ENCODE data around the gene PPM1E. TPM values are rescaled to one million over a fixed set of nuclear protein-coding genes. Genes with fewer than 3 reads are reported as not detected.
"Not testable (repeated sequence)": the region's sequence is repeated elsewhere in the genome, so short reads cannot be mapped to it uniquely, and the experiment has no call there.

Gene PPM1E
- 0.20 TPM in 1 of 2 replicates, not detected in the other for total RNA-seq

- peak; percentile 53 to 60 for DNase-seq (ENCODE audit: low read depth in 2 of 2)
These were observed at the start of gene PPM1E for GRCh38 chr17:58755577-58756245. TSS of gene PPM1E (plus strand) at chr17:58755854.

GRCh38 chr17:58706351-58707140 is 49.1 kb upstream of the PPM1E start:
- DNase-seq (ENCODE audit: low read depth in 2 of 2), result no peak

- peak; percentile 68 to 75 for DNase-seq (ENCODE audit: low read depth in 2 of 2)
These were observed 44.6 kb upstream of the PPM1E start for GRCh38 chr17:58710948-58711552.

DNA sequence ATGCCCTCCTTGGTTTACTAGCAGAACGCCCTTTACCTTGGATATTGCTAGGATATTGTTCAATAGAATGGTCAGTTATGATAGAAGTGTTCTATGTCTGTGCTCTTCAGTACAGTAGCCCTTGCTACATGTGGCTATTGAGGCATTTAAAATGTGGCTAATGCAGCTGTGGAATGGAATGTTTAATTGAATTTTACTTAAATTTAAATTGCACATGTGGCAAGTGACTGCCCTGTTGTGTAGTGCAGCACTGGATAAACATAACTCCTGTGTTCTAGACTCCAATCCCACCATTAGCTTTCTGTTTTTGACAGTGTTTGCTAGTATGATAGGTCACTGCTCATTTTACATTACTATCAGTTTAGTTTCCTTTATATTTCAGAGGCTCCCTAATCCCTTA is 33.4 kb upstream of the PPM1E start:
- DNase-seq (ENCODE audit: low read depth in 2 of 2), result no peak

GRCh38 chr17:58722696-58723095 is 33.0 kb upstream of the PPM1E start:
- DNase-seq (ENCODE audit: low read depth in 2 of 2), result no peak

DNA sequence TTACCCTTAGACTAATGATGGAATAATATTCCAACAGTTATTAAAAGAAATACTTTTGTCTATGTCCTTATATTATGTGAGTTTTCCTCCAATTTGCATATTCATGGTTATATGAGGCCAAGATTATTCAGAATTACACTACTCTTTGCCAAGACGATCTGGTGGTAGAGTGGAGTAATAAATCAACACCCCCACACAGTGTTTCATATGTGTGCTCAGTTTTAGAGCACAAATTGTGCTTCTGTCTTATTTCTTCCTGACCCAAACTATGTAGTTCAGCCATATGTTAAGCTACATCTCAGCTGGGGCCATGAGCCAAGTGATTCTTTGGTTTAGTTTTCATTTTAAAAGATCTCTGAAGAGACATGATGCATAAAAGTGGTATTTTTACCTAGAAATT is 26.9 kb upstream of the PPM1E start:
- no peak for DNase-seq (ENCODE audit: low read depth in 2 of 2)

GRCh38 chr17:58730937-58731336 is 24.7 kb upstream of the PPM1E start:
- DNase-seq (ENCODE audit: low read depth in 2 of 2), result no peak

DNA sequence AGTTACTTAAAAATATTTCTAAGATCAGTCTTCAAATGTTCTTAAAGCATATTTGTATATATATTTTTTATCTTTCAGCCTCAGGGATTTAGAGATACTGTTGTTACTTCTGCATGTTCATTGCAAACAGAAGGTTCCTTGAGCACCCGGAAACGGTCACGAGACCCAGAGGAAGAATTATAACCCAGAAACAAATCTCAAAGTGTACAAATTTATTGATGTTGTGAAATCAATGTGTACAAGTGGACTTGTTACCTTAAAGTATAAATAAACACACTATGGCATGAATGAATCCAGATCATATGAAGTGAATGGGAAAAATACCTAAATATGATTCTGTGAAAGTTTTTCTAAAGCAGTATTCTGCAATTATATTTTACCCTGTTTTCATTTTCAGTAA is 21.6 kb upstream of the PPM1E start:
- no peak for DNase-seq (ENCODE audit: low read depth in 2 of 2)

GRCh38 chr17:58734811-58735210 is 20.8 kb upstream of the PPM1E start:
- no peak for DNase-seq (ENCODE audit: low read depth in 2 of 2)

DNA sequence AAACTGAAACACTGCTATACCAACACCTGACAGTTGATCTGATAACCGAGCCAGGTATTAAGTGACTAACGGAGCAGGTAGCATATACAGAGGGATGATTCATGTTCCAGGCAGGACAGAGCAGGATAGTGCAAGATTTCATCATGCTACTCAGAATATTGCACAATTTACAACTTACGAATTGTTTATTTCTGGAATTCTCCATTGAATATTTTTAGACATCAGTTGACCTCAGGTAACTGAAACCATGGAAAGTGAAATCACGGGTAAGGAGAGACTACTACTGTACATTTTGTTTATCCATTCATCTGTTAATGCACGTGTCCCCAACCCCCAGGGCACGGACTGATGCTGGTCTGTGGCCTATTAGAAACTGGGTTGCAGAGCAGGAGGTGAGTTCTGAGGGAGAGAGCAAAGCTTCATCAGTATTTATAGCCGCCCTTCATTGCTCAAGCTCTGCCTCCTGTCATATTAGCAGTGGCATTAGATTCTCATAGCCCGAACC is 14.5 kb upstream of the PPM1E start:
- DNase-seq (ENCODE audit: low read depth in 2 of 2), result no peak

DNA sequence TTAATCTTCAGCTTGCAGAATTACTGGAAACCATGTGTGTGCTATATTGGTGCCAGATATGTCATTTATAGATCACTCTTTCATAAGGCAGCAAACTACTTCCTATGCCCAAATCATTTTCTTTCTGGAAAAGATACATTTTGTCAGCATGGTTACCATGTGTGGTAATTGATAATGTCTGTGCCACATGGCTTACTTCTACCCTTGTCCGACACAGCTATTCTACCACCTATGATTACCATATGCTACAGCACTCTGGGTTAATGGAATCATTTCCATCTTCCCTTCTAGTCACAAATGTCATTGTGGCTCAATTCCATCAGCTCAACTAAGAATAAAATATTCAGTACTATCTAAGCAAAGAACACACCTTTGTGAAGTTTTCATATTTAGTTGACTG is 8.0 kb upstream of the PPM1E start:
- DNase-seq (ENCODE audit: low read depth in 2 of 2), result no peak

DNA sequence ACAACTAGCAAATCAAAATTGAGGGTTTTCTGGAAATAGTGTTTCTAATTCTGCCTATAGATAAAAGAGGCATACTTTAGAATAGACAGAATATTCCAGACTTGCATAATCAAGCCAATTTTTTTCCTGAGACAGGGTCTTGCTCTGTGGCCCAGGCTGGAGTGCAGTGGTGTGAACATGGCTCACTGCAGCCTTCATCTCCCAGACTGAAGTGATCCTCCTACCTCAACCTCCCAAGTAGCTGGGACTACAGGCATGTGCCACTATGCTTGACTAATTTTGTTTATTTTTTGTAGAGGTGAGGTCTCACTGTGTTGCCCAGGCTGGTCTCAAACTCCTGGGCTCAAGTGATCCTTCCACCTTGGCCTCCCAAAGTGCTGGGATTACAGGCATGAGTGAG is 6.0 kb upstream of the PPM1E start:
- not testable (repeated sequence) for DNase-seq (ENCODE audit: low read depth in 2 of 2)

DNA sequence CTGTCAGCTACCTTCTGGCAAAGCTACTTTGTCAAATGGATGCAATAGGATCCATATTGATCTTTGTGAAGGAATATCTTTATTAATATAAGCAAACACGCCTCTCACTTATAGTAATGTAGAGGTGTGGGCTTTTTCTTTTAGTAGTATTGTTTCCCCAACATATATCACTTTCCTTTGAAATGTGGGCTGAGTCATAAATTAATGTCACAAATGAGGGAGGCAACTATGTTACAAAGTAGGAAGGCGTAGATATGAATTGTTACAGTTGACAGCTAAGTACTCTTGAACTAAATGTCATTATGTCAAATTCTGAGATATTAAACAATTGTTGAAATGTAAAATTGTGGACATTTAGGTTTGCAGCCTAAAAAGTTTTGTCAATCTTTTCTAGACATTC is 2.6 kb upstream of the PPM1E start:
- DNase-seq (ENCODE audit: low read depth in 2 of 2), result no peak

GRCh38 chr17:58755269-58755576 is 431 bp upstream of the PPM1E start:
- DNase-seq (ENCODE audit: low read depth in 2 of 2), result no peak

GRCh38 chr17:58756246-58757161 is 850 bp downstream of the PPM1E start:
- peak in 1 of 2 donors; percentile 1 for DNase-seq (ENCODE audit: low read depth in 2 of 2)

- no peak for DNase-seq (ENCODE audit: low read depth in 2 of 2)
These were observed 1.5 kb downstream of the PPM1E start for GRCh38 chr17:58757162-58757613.

DNA sequence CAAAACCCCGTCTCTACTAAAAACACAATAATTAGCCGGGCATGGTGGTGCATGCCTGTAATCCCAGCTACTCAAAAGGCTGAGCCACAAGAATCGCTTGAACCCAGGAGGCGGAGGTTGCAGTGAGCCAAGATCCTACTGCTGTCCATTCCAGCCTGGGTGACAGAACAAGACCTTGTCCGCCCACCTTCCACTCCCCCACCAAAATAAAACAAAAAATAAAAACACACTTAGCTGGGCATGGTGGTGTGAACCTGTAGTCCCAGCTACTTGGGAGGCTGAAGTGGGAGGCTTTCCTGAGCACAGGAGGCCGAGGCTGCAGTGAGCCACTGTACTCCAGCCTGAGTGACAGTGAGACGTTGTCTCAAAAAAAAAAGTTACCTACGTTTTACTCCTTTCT is 3.2 kb downstream of the PPM1E start:
- DNase-seq (ENCODE audit: low read depth in 2 of 2), result no peak

DNA sequence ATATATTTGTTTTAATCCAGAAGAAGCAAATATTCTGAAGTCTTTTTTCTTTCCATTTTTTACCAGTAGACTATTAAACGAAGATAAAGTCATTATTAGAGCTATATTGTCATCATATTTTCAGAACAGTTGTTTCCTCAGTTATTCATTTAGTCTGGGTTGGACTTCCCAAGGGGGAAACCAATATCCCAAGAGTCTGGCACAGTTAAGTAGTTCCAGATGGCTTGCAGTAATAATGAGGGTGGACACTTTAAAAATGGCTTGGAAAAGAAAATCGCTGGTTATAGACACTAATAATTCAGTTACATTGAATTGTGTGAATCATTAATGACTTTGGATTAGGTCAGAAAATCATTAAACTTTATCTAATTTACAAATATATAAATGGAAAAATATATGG is 3.9 kb downstream of the PPM1E start:
- DNase-seq (ENCODE audit: low read depth in 2 of 2), result no peak

DNA sequence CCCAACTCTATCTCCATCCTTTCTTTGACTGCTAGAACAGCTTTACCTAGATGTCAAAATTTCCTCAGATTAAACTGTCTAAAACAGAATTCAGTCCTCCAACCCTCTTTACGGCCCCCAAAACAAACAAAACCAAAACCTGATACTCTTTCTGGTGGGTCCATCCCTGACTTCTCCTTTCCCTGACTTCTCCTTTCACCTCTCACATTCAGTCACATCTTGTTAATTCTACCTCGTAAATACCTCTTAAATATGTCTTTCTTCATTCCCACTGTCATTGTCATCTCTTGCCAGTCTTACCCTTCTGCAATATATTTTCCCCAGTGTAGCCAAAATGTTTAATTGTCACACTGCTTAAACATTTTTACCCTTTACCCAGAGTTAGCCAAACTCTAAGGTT is 4.6 kb downstream of the PPM1E start:
- DNase-seq (ENCODE audit: low read depth in 2 of 2), result no peak

DNA sequence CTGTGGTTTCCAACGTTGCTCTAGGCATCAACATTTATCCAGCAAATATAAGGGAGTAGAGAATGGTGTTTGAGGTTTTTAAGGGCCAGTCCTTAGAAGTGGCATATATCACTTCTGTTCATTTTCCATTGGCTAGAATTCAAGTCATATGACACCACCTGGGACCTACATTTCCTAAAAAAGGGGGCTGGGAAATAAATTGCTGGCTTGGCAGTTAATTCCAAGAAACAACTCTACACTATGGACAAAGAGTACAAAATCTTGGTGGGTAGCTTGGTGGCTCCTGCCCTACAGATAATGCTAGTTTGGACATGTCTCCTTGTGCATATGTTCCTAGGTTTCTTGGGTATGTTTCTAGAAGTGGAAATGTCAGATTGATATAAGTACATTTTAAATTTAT is 7.6 kb downstream of the PPM1E start:
- DNase-seq (ENCODE audit: low read depth in 2 of 2), result no peak

DNA sequence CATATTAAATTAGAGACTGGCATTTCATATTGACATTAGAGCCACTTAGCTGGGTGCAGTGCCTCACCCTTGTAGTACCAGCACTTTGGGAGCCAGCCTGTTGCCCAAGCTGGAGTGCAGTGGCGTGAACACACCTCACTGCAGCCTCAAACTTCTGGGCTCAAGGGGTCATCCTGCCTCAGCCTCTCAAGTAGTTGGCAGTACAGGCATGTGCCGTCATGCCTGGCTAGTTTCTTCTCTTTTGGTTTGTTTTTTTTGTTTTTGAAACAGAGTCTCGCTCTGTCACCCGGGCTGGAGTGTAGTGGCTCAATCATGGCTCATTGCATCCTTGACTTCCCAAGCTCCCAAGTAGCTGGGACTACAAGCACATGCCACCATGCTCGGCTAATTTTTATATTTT is 8.7 kb downstream of the PPM1E start:
- no peak for DNase-seq (ENCODE audit: low read depth in 2 of 2)

GRCh38 chr17:58778482-58778881 is 22.8 kb downstream of the PPM1E start:
- DNase-seq (ENCODE audit: low read depth in 2 of 2), result not testable (repeated sequence)

Data from lung microvascular endothelial cell (primary cell).